ENCODE measurements around the gene SREBF2. TPM values are rescaled to one million over a fixed set of nuclear protein-coding genes. Genes with fewer than 3 reads are reported as not detected.

Gene SREBF2
- total and polyA plus RNA-seq, 10 of the 15 experiments (the other 5 are each of a cell fraction or from before 2014, with no cell fraction given) = 2.4 to 177 (median 78.8) TPM

DNA sequence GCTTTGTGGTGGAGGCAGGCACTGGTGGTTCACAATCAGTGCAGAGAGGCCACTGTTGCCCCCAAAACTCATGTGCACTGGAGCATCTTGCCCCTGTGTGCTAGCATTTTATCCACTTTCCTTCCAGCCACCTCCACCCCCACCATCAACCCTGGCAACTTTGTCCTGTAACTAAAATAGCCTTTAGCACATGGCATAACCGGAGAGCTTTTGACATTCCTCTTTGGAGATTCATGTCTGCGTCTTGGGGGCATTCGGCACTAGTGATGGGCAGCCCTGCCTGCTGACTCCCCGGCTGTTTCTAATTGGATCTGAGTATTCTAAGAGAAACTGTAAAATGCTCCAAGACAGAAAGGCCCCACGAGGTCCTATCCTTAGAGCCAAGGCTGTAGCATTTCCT, 66.2 kb downstream of the SREBF2 start:
- intact Hi-C loops (cut with micrococcal nuclease; ENCODE audit: unreplicated experiment) = no loop called here
- TF ChIP-seq POLR2A (IDR thresholded peaks at IDR 0.05; ENCODE audit: low read depth, low read length) = 0 out of 2 replicates have a peak, but pooled peaks have one; percentile 7
- TF ChIP-seq, protein P1, sequence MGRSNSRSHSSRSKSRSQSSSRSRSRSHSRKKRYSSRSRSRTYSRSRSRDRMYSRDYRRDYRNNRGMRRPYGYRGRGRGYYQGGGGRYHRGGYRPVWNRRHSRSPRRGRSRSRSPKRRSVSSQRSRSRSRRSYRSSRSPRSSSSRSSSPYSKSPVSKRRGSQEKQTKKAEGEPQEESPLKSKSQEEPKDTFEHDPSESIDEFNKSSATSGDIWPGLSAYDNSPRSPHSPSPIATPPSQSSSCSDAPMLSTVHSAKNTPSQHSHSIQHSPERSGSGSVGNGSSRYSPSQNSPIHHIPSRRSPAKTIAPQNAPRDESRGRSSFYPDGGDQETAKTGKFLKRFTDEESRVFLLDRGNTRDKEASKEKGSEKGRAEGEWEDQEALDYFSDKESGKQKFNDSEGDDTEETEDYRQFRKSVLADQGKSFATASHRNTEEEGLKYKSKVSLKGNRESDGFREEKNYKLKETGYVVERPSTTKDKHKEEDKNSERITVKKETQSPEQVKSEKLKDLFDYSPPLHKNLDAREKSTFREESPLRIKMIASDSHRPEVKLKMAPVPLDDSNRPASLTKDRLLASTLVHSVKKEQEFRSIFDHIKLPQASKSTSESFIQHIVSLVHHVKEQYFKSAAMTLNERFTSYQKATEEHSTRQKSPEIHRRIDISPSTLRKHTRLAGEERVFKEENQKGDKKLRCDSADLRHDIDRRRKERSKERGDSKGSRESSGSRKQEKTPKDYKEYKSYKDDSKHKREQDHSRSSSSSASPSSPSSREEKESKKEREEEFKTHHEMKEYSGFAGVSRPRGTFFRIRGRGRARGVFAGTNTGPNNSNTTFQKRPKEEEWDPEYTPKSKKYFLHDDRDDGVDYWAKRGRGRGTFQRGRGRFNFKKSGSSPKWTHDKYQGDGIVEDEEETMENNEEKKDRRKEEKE (IDR thresholded peaks at IDR 0.05) = no peak
- 87% methylated on average over 5 of the region's 5 CpGs for WGBS (ENCODE audit: insufficient coverage, insufficient replicate concordance, low lambda C conversion rate, missing lambda C conversion rate)
- SMC1A ChIA-PET (ENCODE audit: uncharacterized antibody, unreplicated experiment) = interaction anchor here (1.2 kb wide), 1 partner anchor 37 kb away, joined by 4 read pairs; no protein-coding TSS in a partner anchor
- in situ Hi-C loops (cut with MboI) = no loop called here
- Histone ChIP-seq H3K4me2 (ENCODE audit: control insufficient read depth, insufficient read depth) (no peak overlapping the region), H2AFZ (ENCODE audit: control insufficient read depth, low read depth, low read length) (no peak overlapping the region), H3K36me3 (ENCODE audit: control insufficient read depth in 2 of 2, insufficient read depth in 2 of 2, low read length in 1 of 2) (peaks cover 49 to 55% of the 10 kb centered on the region in 2 experiments; a peak in 3 of 4 replicates), H4K20me1 (ENCODE audit: control insufficient read depth, insufficient read depth) (no peaks in the 10 kb centered on the region), H3K79me2 (ENCODE audit: control insufficient read depth, insufficient read depth, low read length) (no peaks in the 10 kb centered on the region), H3K9me3 (replicated peaks; ENCODE audit: control insufficient read depth, insufficient read depth, low read length) (no peaks in the 10 kb centered on the region), H3K27me3 (replicated peaks in 1 of 2; ENCODE audit: control insufficient read depth in 2 of 2, insufficient read depth in 2 of 2, low read length in 1 of 2) (no peaks in the 10 kb centered on the region), H3K9ac (ENCODE audit: control insufficient read depth, insufficient read depth, low read length) (no peak overlapping the region), H3K27ac (ENCODE audit: control insufficient read depth, insufficient read depth) (no peak overlapping the region), H3K4me3 (no peak overlapping the region), H3K4me1 (ENCODE audit: control insufficient read depth, insufficient read depth, low read length) (no peaks in the 10 kb centered on the region)
- ATAC-seq (no peak), DNase-seq (ENCODE audit: low read depth, low spot score) (no peak), FAIRE-seq (no peak)
- RAD21 ChIA-PET (ENCODE audit: unreplicated experiment) = interaction anchor here (0.9 kb wide), 1 partner anchor 37 kb away, joined by 3 read pairs; no protein-coding TSS in a partner anchor
- BruUV-seq (replicated peaks) = no TSS peak
- POLR2A ChIA-PET = interaction anchor here (0.5 to 1.4 kb wide), 2 partner anchors 9 to 468 kb away, joined by 3 read pairs; no protein-coding TSS in a partner anchor
- CTCF ChIA-PET = no interaction called here

DNA sequence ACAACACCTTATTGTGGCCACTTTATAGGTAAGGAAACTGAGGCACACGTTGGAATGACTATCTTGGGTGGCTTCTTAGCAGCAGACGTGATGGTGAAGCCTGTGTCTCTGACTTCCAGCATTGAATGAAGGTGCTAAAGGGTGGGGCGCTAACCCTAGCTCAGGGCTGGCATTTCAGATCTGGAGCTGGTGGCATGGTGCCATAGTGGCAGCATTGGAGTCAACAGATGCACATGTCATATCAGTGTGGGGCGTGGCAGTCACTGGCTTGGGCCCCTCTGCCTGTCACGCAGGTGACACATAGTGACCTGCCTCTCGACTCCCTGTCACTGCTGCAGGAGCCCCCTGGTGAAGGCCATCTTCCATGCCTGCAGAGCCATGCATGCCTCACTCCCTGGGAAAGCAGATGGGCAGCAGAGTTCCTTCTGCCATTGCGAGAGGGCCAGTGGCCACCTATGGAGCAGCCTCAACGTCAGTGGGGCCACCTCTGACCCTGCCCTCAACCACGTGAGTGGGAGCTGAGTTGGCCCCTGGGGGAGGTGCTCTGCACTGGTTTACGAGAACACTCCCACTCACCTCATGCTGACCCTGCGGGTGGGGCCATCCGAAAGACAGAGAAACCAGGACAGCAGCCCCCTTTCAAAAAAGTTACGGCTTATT, 67.2 kb downstream of the SREBF2 start:
- DNase-seq (ENCODE audit: low read depth, low spot score) = no peak
- H3K4me2 ChIP-seq (ENCODE audit: control insufficient read depth, insufficient read depth) = no peak overlapping the region
- peaks cover 50 to 55% of the 10 kb centered on the region in 2 experiments; a peak in 3 of 4 replicates for H3K36me3 ChIP-seq (ENCODE audit: control insufficient read depth in 2 of 2, insufficient read depth in 2 of 2, low read length in 1 of 2)
- no peak for ATAC-seq
- H3K27me3 ChIP-seq (replicated peaks in 1 of 2; ENCODE audit: control insufficient read depth in 2 of 2, insufficient read depth in 2 of 2, low read length in 1 of 2) = no peaks in the 10 kb centered on the region
- ChIA-PET RAD21 (ENCODE audit: unreplicated experiment) (no interaction called here), POLR2A (interaction anchor here (1.4 kb wide), 1 partner anchor 8 kb away, joined by 3 read pairs; no protein-coding TSS in a partner anchor), CTCF (no interaction called here), SMC1A (ENCODE audit: uncharacterized antibody, unreplicated experiment) (interaction anchor here (1.2 kb wide), 1 partner anchor 38 kb away, joined by 4 read pairs; no protein-coding TSS in a partner anchor)
- in situ Hi-C loops (cut with MboI) (no loop called here), intact Hi-C loops (cut with micrococcal nuclease; ENCODE audit: unreplicated experiment) (no loop called here)
- H3K9me3 ChIP-seq (replicated peaks; ENCODE audit: control insufficient read depth, insufficient read depth, low read length) = no peaks in the 10 kb centered on the region
- no peaks in the 10 kb centered on the region for H3K4me1 ChIP-seq (ENCODE audit: control insufficient read depth, insufficient read depth, low read length)
- no peaks in the 10 kb centered on the region for H3K79me2 ChIP-seq (ENCODE audit: control insufficient read depth, insufficient read depth, low read length)
- BruUV-seq (replicated peaks) = no TSS peak
- 89% methylated on average over 13 of the region's 13 CpGs for WGBS (ENCODE audit: insufficient coverage, insufficient replicate concordance, low lambda C conversion rate, missing lambda C conversion rate)
- peak; percentile 53; the same call in 1 of the 2 replicates for TF ChIP-seq POLR2AphosphoS5 (IDR thresholded peaks at IDR 0.05; ENCODE audit: low read length)
- no peak for TF ChIP-seq MEF2A (IDR thresholded peaks at IDR 0.05; ENCODE audit: insufficient read depth, low read depth, low read length)
- TF ChIP-seq POLR2A (IDR thresholded peaks at IDR 0.05; ENCODE audit: low read depth, low read length) = peak; percentile 47; the same call in 1 of the 2 replicates
- no peak for TF ChIP-seq MEF2B (IDR thresholded peaks at IDR 0.05; ENCODE audit: partially characterized antibody, poor library complexity, severe bottlenecking)
- no peak overlapping the region for H2AFZ ChIP-seq (ENCODE audit: control insufficient read depth, low read depth, low read length)
- H3K9ac ChIP-seq (ENCODE audit: control insufficient read depth, insufficient read depth, low read length) = no peak overlapping the region
- FAIRE-seq = no peak
- no peak overlapping the region for H3K27ac ChIP-seq (ENCODE audit: control insufficient read depth, insufficient read depth)
- no peaks in the 10 kb centered on the region for H4K20me1 ChIP-seq (ENCODE audit: control insufficient read depth, insufficient read depth)
- H3K4me3 ChIP-seq = no peak overlapping the region
